HG02588 (cell line): ENCODE measurements around the gene ZNF507.

Experiments
- ATAC-seq: cut with Tn5 transposase; IDR thresholded peaks from one replicate; pipeline ENCODE4 v1.9.1; 2021; ENCODE audit warnings: mild to moderate bottlenecking, moderate library complexity; ENCODE audit not compliant: unreplicated experiment

Gene ZNF507

GRCh38 chr19:32345261-32346207, at the start of gene ZNF507:
Gene ZNF507 (plus strand): TSS chr19:32345610. CDS start chr19:32352831, 7,221 bp downstream.
- ATAC-seq: peak; percentile 89

GRCh38 chr19:32296694-32297093, 48.7 kb upstream of the ZNF507 start:
- no peak for ATAC-seq

- ATAC-seq: no peak
Measured at GRCh38 chr19:32302778-32303177, 42.6 kb upstream of the ZNF507 start.

- no peak for ATAC-seq
Measured at GRCh38 chr19:32303193-32303592, 42.2 kb upstream of the ZNF507 start.

- no peak for ATAC-seq
Measured at GRCh38 chr19:32307591-32307990, 37.8 kb upstream of the ZNF507 start.

GRCh38 chr19:32308431-32309077, 36.9 kb upstream of the ZNF507 start:
- ATAC-seq: no peak

GRCh38 chr19:32309711-32310390, 35.6 kb upstream of the ZNF507 start:
- no peak for ATAC-seq

GRCh38 chr19:32311371-32311770, 34.0 kb upstream of the ZNF507 start:
- no peak for ATAC-seq

- ATAC-seq: no peak
Measured at GRCh38 chr19:32313569-32314265, 31.7 kb upstream of the ZNF507 start.

GRCh38 chr19:32316034-32316433, 29.4 kb upstream of the ZNF507 start:
- no peak for ATAC-seq

- no peak for ATAC-seq
Measured at GRCh38 chr19:32317086-32317485, 28.3 kb upstream of the ZNF507 start.

- ATAC-seq: no peak
Measured at GRCh38 chr19:32318884-32319520, 26.4 kb upstream of the ZNF507 start.

GRCh38 chr19:32322541-32322940, 22.9 kb upstream of the ZNF507 start:
- no peak for ATAC-seq

- no peak for ATAC-seq
Measured at GRCh38 chr19:32324631-32325285, 20.7 kb upstream of the ZNF507 start.

- no peak for ATAC-seq
Measured at GRCh38 chr19:32330213-32330857, 15.1 kb upstream of the ZNF507 start.

GRCh38 chr19:32333227-32333626, 12.2 kb upstream of the ZNF507 start:
- no peak for ATAC-seq

GRCh38 chr19:32336259-32337083, 8.9 kb upstream of the ZNF507 start:
- no peak for ATAC-seq

GRCh38 chr19:32337084-32337808, 8.2 kb upstream of the ZNF507 start:
- ATAC-seq: no peak
